ENCODE measurements around the gene METTL24.
"Not testable (repeated sequence)": the region's sequence is repeated elsewhere in the genome, so short reads cannot be mapped to it uniquely, and the experiment has no call there.

METTL24 gene

GRCh38 chr6:110287462-110288341, 70.4 kb downstream of the METTL24 start:
- TF ChIP-seq CTCF (IDR thresholded peaks at IDR 0.05; ENCODE audit: low read depth, low read length), result no peak
- DNase-seq (ENCODE audit: low read depth in 2 of 2), result no peak
- no peak overlapping the region for H3K4me3 ChIP-seq (replicated peaks in 1 of 2; ENCODE audit: low read depth in 2 of 2, low read length in 2 of 2)

GRCh38 chr6:110285306-110286060, 72.7 kb downstream of the METTL24 start:
- no peak overlapping the region for H3K4me3 ChIP-seq (replicated peaks in 1 of 2; ENCODE audit: low read depth in 2 of 2, low read length in 2 of 2)
- DNase-seq (ENCODE audit: low read depth in 2 of 2), result no peak
- TF ChIP-seq CTCF (IDR thresholded peaks at IDR 0.05; ENCODE audit: low read depth, low read length), result no peak

GRCh38 chr6:110284855-110285254, 73.3 kb downstream of the METTL24 start:
- no peak for TF ChIP-seq CTCF (IDR thresholded peaks at IDR 0.05; ENCODE audit: low read depth, low read length)
- no peak for DNase-seq (ENCODE audit: low read depth in 2 of 2)
- no peak overlapping the region for H3K4me3 ChIP-seq (replicated peaks in 1 of 2; ENCODE audit: low read depth in 2 of 2, low read length in 2 of 2)

- no peak for TF ChIP-seq CTCF (IDR thresholded peaks at IDR 0.05; ENCODE audit: low read depth, low read length)
- no peak for DNase-seq (ENCODE audit: low read depth in 2 of 2)
These were observed 74.5 kb downstream of the METTL24 start for GRCh38 chr6:110283657-110284056.

GRCh38 chr6:110282412-110282811, 75.7 kb downstream of the METTL24 start:
- no peak overlapping the region for H3K4me3 ChIP-seq (replicated peaks in 1 of 2; ENCODE audit: low read depth in 2 of 2, low read length in 2 of 2)
- no peak for TF ChIP-seq CTCF (IDR thresholded peaks at IDR 0.05; ENCODE audit: low read depth, low read length)
- no peak for DNase-seq (ENCODE audit: low read depth in 2 of 2)

More at GRCh38 chr6:110283657-110284056, 74.5 kb downstream of the METTL24 start:
- no peak overlapping the region for H3K4me3 ChIP-seq (replicated peaks in 1 of 2; ENCODE audit: low read depth in 2 of 2, low read length in 2 of 2)

GRCh38 chr6:110277100-110277665, 81.0 kb downstream of the METTL24 start:
- no peak for TF ChIP-seq CTCF (IDR thresholded peaks at IDR 0.05; ENCODE audit: low read depth, low read length)
- no peak for DNase-seq (ENCODE audit: low read depth in 2 of 2)

GRCh38 chr6:110272781-110273180, 85.4 kb downstream of the METTL24 start:
- not testable (repeated sequence) for H3K4me3 ChIP-seq (replicated peaks in 1 of 2; ENCODE audit: low read depth in 2 of 2, low read length in 2 of 2); DNase-seq (ENCODE audit: low read depth in 2 of 2)

More at GRCh38 chr6:110277100-110277665, 81.0 kb downstream of the METTL24 start:
- no peak overlapping the region for H3K4me3 ChIP-seq (replicated peaks in 1 of 2; ENCODE audit: low read depth in 2 of 2, low read length in 2 of 2)

Data from cardiac fibroblast (primary cell).